Stimulated activated CD8-positive, alpha-beta memory T cell treated with anti-CD3 and anti-CD28 coated beads, Interleukin-15, amount 100 ng/mL, for 48 hours (primary cell): ENCODE data around the gene RAD9A.

ENCODE experiments used
- DNase-seq, 2 donors: peaks; one replicate each; pipeline ENCODE4 v3.0.0-alpha.2; 2020; ENCODE audit warnings: low read depth in 2 of 2

Gene RAD9A

GRCh38 chr11:67356864-67357561, 34.8 kb upstream of the RAD9A start:
- DNase-seq, result peak; percentile 47 to 50

GRCh38 chr11:67357831-67358670, 33.7 kb upstream of the RAD9A start:
- DNase-seq, result no peak

- no peak for DNase-seq
These were observed 27.6 kb upstream of the RAD9A start for GRCh38 chr11:67364169-67364568.

GRCh38 chr11:67364783-67365722, 26.7 kb upstream of the RAD9A start:
- DNase-seq, result no peak

GRCh38 chr11:67365736-67366444, 25.9 kb upstream of the RAD9A start:
- DNase-seq, result no peak

GRCh38 chr11:67366546-67366945, 25.2 kb upstream of the RAD9A start:
- DNase-seq, result no peak

- DNase-seq, result no peak
These were observed 24.6 kb upstream of the RAD9A start for GRCh38 chr11:67366961-67367760.

- DNase-seq, result no peak
These were observed 24.0 kb upstream of the RAD9A start for GRCh38 chr11:67367761-67368227.

GRCh38 chr11:67368621-67369020, 23.2 kb upstream of the RAD9A start:
- peak in 1 of 2 donors; percentile 40 for DNase-seq

GRCh38 chr11:67369275-67369674, 22.5 kb upstream of the RAD9A start:
- DNase-seq, result no peak

GRCh38 chr11:67369801-67370284, 21.9 kb upstream of the RAD9A start:
- DNase-seq, result no peak

GRCh38 chr11:67370351-67371076, 21.3 kb upstream of the RAD9A start:
- no peak for DNase-seq

- DNase-seq, result no peak
These were observed 20.4 kb upstream of the RAD9A start for GRCh38 chr11:67371189-67371910.

- no peak for DNase-seq
These were observed 19.9 kb upstream of the RAD9A start for GRCh38 chr11:67371911-67372320.

GRCh38 chr11:67372321-67372992, 19.3 kb upstream of the RAD9A start:
- no peak for DNase-seq

GRCh38 chr11:67372993-67373647, 18.7 kb upstream of the RAD9A start, which contains the start of gene CLCF1:
Gene CLCF1 (minus strand): TSS chr11:67373598. CDS start chr11:67373539, 59 bp downstream.
- DNase-seq, result no peak
